DMS 273 (cell line): Measurements from ENCODE around the gene CBX8.

Experiments used
- DNase-seq: peaks from one replicate; lab custom pipeline; 2025; ENCODE audit not compliant: unreplicated experiment; lab: John Stamatoyannopoulos, UW

CBX8 gene

GRCh38 chr17:79796763-79797491 is at the start of gene CBX8:
Gene CBX8 (minus strand): TSS chr17:79797077. CDS start chr17:79796998, 79 bp downstream.
- peak; percentile 100 for DNase-seq

- no peak for DNase-seq
Observed at GRCh38 chr17:79845601-79845949, 48.7 kb upstream of the CBX8 start.

DNA sequence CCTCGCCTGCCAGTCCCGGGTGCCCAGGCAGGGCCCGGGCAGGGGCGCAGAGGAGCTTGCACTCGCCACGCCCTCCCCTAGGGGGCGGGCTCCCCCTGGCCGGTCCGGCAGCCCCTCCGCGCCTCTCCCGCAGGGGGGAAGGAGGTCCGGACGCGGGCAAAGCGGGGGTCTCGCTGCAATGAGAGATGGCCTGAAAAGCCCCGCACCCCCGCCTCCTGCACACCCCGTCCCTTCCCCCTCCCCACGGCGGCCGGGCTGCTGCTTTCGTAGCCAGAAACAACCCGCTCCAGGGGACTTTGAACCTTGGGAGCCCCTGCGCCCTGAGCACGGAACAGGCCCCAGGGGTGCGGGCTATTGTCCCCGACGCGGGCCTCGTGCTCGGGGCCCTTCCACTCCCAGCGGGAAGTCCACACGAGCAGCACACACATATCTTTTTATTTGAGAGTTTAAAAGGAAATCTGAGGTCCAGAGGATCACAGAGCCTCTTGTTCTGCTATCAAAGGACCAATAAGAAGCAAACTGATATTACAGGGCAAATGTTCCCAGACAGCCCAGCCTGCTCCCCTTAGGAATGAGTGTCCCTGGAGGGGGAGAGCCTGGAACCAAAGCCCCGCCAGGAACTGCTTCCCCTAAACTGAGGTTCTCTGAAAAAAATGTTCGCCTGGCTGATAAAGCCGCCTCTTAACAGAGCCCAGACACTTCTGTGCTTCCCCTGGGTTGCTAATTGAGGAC is 48.2 kb upstream of the CBX8 start:
- peak; percentile 79 for DNase-seq

DNA sequence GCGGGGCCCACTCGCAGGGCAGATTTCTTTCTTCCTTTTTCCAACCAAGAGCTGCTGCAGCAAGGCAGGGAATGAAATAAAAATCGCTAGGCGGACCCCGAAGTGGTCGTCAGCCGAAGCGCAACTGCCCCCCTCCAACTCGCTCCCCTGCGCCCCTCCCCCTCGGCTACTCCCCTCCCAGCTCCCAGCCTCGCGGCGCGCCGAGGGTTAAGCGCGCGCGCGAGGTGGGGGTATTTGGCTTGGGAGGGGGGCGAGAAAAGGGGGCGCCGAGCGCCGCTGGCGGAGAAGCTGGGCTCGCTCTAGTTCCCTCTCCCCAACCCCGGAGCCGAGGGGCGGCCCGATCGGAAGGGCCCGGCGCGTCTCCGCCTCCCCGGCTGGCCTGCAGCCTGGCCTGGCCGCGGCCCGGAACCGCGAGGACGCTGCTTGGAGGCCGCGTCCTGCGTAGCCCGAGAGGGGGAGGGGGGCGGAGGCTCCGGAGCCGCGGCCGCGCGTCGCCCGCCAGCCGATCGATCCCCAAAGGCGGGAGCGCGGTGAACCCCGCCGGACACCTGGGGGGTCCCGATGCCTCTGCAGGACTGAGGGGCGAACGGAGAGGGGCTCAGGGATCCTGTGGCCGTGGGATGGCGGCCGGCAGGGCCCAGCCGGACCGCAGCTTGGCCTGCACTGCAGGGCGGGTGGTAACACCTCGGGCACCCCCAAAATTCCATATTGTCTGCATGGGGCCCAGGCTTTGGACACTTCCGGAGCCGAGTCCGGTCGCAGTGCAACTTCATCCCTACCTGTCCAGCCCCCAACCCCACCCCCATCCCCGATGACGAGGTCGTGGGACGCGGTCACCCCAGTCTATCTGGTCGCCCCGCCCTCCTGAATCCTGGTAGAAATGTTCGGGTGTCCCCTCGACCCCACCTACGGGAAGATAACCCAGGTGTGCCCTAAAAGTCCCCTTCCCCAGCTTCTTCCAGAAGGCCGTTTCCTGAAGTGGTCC is 47.2 kb upstream of the CBX8 start:
- peak; percentile 69 for DNase-seq

- DNase-seq, result peak; percentile 48
Observed at GRCh38 chr17:79843474-79843815, 46.6 kb upstream of the CBX8 start.

- DNase-seq, result peak; percentile 66
Observed at GRCh38 chr17:79842656-79843473, 46.0 kb upstream of the CBX8 start.

DNA sequence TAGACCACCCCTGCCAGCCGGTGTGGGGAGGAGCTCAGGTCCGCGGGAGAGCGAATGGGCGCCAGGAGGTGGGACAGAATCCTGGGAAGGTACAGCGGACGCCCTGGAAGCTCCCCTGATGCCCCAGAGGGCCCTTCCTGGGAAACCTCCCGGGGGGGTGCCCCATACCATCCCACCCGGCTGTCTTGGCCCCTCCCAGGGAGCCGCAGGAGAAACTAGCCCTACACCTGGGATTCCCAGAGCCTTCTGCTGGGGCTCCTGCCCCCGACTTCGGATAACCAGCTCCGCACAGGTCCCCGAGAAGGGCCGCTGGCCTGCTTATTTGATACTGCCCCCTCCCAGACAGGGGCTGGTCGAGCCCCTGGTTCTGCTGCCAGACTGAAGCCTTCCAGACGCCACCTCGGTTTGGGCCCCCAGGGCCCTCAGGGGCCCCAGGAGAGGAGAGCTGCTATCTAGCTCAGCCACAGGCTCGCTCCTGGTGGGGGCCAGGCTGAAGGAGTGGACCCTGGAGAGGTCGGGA is 45.3 kb upstream of the CBX8 start:
- peak; percentile 45 for DNase-seq

DNA sequence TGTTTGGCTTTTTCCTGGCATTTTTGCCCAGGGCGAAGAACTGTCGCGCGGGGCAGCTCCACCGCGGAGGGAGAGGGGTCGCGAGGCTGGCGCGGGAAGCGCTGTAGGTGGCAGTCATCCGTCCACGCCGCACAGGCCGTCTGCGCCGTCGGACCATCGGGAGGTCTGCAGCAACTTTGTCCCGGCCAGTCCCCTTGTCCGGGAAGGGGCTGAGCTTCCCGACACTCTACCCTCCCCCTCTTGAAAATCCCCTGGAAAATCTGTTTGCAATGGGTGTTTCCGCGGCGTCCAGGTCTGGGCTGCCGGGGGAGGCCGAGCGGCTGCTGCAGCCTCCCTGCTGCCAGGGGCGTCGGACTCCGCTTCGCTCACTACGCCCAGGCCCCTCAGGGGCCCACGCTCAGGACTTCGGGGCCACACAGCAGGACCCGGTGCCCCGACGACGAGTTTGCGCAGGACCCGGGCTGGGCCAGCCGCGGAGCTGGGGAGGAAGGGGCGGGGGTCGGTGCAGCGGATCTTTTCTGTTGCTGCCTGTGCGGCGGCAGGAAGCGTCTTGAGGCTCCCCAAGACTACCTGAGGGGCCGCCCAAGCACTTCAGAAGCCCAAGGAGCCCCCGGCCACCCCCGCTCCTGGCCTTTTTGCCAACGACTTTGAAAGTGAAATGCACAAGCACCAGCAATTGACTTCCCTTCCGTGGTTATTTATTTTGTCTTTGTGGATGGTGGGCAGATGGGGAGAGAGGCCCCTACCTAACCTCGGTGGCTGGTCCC is 44.7 kb upstream of the CBX8 start:
- DNase-seq, result peak; percentile 41

DNA sequence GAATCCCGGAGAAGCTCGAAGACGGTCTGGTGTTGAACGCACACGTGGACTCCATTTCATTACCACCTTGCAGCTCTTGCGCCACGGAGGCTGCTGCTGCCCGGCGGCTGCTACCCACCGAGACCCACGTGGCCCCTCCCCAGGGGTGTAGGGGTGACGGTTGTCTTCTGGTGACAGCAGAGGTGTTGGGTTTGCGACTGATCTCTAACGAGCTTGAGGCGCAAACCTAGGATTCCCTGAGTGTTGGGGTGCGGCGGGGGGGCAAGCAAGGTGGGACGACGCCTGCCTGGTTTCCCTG is 44.1 kb upstream of the CBX8 start:
- no peak for DNase-seq

DNA sequence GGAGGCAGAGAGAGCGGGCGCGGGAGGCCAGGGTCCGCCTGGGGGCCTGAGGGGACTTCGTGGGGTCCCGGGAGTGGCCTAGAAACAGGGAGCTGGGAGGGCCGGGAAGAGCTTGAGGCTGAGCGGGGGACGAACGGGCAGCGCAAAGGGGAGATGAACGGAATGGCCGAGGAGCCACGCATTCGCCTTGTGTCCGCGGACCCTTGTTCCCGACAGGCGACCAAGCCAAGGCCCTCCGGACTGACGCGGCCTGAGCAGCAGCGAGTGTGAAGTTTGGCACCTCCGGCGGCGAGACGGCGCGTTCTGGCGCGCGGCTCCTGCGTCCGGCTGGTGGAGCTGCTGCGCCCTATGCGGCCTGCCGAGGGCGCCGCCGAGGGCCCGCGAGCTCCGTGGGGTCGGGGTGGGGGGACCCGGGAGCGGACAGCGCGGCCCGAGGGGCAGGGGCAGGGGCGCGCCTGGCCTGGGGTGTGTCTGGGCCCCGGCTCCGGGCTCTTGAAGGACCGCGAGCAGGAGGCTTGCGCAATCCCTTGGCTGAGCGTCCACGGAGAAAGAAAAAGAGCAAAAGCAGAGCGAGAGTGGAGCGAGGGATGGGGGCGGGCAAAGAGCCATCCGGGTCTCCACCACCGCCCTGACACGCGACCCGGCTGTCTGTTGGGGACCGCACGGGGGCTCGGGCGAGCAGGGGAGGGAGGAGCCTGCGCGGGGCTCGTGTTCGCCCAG is 43.6 kb upstream of the CBX8 start:
- peak; percentile 70 for DNase-seq

DNA sequence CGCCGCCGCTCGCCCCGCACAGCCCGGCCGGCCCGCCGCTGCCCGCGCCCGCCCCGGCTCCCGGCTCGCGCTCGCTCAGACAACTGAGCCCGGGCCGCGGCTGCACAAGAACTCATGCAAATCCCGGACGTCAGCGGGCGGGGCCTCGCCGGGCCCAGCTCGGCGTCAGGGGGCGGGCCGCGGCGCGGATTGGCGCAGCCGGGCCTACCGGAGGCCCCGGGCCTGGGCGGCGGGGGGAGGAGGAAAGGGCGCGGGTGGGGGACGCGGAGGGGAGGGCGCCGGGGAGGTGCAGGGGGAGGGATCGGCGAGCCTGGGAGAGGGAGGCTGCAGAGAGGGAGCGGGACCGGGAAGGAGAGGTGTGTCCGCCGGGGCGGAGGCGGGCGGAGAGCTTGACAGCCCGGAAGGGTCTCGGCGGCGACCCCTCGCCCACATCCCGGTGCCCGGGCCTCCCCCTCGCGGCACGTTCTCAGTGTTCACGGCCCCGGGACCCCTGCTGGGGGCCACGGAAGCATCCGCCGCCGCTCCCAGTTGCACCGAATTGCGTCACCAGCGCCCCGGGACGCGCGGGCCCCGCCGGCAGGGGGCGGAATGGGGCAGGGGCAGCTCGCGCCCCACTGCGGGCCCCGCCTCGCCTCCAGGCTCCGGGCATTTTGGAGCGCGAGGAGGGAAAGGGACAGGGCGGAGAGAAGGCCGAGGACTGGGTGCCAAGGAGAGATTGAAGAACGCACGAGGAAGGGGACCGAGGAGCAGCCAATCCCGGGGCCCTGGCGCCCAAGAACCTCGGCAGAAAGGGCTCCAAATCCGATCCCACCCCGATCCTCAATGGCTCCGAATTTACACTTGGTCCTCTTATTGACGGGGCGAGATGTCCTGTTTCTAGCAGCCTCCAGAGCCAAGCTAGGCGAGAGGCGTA is 42.7 kb upstream of the CBX8 start, which contains the start of gene CBX4:
CBX4 (minus strand) TSS at position 85 of the 913 bp plus-strand sequence. CDS start 189 bp downstream, outside the sequence.
- DNase-seq, result peak; percentile 98

DNA sequence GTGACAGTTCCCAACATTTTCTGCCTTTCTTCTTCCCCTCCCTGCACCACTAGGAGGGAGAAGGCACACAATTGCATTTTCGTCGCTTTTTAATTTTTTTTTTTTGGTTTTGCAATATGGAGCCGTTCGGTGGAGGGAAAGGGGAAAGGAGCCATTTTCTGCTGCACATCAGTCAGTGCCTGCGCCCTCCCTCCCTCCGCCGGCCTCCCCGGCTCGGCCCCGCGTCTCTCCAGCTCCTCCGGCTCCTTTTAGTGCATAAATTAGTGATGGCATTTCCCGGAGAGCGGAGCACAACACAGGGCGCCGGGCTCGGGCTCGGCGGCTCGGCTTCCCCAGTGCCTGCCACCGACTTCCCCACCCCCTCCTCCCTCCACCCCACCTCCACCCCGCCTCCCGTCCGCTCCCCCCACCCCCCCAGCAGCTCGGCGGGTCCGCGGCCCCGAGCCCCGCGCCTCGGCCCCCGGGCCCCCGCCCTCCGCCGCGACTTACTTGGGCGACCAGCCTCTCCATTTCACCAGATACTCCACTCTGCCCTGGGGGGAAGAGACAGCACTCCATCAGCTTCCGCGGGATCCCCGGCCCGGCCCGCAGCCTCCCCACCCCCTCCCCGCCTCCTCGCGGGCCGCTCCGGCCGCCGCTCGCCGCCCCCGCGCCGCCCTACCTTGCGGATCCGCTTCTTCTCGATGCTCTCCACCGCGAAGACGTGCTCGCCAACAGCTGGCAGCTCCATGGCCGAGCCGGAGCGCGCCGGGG is 41.8 kb upstream of the CBX8 start:
- DNase-seq, result peak; percentile 90

- DNase-seq, result no peak
Observed at GRCh38 chr17:79837888-79838521, 41.1 kb upstream of the CBX8 start.

GRCh38 chr17:79836972-79837887 is 40.4 kb upstream of the CBX8 start:
- peak; percentile 52 for DNase-seq

DNA sequence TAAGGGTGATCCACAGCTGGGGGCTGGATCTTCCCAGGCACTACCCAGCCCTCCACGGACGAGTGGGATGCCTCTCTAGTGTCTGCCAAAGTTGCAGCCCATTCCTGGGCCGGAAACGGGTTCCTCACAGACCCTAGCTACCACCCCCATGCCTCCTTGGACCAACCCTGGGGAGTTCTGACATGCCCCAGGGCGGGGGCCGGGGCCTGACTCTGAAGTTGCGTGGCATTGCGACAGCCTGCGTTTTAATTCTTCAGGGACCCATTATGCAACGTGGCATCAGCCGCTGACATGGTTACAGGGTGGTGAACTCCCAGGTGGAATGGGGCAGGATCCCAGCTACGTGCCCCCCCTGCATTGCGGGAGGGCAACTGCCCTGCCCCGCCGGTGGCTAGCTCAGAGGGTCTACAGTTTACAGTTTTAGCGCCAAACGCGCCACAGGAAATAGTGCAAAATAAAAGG is 39.7 kb upstream of the CBX8 start:
- no peak for DNase-seq
